ENCODE results near the gene MRPS14.

- TF ChIP-seq POLR2A (IDR thresholded peaks at IDR 0.05; ENCODE audit: borderline replicate concordance, extremely low read depth, insufficient read depth, insufficient read length), result no peak
- TF ChIP-seq JUND (IDR thresholded peaks at IDR 0.05), result no peak
- TF ChIP-seq, protein P1, sequence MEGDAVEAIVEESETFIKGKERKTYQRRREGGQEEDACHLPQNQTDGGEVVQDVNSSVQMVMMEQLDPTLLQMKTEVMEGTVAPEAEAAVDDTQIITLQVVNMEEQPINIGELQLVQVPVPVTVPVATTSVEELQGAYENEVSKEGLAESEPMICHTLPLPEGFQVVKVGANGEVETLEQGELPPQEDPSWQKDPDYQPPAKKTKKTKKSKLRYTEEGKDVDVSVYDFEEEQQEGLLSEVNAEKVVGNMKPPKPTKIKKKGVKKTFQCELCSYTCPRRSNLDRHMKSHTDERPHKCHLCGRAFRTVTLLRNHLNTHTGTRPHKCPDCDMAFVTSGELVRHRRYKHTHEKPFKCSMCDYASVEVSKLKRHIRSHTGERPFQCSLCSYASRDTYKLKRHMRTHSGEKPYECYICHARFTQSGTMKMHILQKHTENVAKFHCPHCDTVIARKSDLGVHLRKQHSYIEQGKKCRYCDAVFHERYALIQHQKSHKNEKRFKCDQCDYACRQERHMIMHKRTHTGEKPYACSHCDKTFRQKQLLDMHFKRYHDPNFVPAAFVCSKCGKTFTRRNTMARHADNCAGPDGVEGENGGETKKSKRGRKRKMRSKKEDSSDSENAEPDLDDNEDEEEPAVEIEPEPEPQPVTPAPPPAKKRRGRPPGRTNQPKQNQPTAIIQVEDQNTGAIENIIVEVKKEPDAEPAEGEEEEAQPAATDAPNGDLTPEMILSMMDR (IDR thresholded peaks at IDR 0.05 in 2 of 3, conservative IDR thresholded peaks at IDR 0.05 in 1 of 3; ENCODE audit: borderline replicate concordance in 1 of 3, insufficient read depth in 1 of 3, low read depth in 2 of 3, low read length in 2 of 3), result no peak
- no peak for TF ChIP-seq EZH2phosphoT487 (IDR thresholded peaks at IDR 0.05; ENCODE audit: borderline replicate concordance)
- no peak for TF ChIP-seq SIN3A (IDR thresholded peaks at IDR 0.05; ENCODE audit: low read depth)
- no peak for TF ChIP-seq CEBPB (IDR thresholded peaks at IDR 0.05; ENCODE audit: low read depth)
- TF ChIP-seq, protein P2, sequence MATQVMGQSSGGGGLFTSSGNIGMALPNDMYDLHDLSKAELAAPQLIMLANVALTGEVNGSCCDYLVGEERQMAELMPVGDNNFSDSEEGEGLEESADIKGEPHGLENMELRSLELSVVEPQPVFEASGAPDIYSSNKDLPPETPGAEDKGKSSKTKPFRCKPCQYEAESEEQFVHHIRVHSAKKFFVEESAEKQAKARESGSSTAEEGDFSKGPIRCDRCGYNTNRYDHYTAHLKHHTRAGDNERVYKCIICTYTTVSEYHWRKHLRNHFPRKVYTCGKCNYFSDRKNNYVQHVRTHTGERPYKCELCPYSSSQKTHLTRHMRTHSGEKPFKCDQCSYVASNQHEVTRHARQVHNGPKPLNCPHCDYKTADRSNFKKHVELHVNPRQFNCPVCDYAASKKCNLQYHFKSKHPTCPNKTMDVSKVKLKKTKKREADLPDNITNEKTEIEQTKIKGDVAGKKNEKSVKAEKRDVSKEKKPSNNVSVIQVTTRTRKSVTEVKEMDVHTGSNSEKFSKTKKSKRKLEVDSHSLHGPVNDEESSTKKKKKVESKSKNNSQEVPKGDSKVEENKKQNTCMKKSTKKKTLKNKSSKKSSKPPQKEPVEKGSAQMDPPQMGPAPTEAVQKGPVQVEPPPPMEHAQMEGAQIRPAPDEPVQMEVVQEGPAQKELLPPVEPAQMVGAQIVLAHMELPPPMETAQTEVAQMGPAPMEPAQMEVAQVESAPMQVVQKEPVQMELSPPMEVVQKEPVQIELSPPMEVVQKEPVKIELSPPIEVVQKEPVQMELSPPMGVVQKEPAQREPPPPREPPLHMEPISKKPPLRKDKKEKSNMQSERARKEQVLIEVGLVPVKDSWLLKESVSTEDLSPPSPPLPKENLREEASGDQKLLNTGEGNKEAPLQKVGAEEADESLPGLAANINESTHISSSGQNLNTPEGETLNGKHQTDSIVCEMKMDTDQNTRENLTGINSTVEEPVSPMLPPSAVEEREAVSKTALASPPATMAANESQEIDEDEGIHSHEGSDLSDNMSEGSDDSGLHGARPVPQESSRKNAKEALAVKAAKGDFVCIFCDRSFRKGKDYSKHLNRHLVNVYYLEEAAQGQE (IDR thresholded peaks at IDR 0.05; ENCODE audit: low read depth), result no peak
- no peak for TF ChIP-seq EZH2 (IDR thresholded peaks at IDR 0.05)
- no peak for TF ChIP-seq MAX (IDR thresholded peaks at IDR 0.05)
Measured at GRCh38 chr1:174997041-174997440, 26.2 kb downstream of the MRPS14 start.

All from HCT116 (cell line).